ENCODE results near the gene KRT8. TPM values are rescaled to one million over a fixed set of nuclear protein-coding genes. Genes with fewer than 3 reads are reported as not detected.
A peak's percentile ranks its signal among the peaks of the same experiment; 100 is the strongest.

The KRT8 gene
- total and polyA plus RNA-seq, 2 of the 13 experiments (the other 11 are each of a cell fraction or from before 2014, with no cell fraction given), result 498 to 718 TPM

DNA sequence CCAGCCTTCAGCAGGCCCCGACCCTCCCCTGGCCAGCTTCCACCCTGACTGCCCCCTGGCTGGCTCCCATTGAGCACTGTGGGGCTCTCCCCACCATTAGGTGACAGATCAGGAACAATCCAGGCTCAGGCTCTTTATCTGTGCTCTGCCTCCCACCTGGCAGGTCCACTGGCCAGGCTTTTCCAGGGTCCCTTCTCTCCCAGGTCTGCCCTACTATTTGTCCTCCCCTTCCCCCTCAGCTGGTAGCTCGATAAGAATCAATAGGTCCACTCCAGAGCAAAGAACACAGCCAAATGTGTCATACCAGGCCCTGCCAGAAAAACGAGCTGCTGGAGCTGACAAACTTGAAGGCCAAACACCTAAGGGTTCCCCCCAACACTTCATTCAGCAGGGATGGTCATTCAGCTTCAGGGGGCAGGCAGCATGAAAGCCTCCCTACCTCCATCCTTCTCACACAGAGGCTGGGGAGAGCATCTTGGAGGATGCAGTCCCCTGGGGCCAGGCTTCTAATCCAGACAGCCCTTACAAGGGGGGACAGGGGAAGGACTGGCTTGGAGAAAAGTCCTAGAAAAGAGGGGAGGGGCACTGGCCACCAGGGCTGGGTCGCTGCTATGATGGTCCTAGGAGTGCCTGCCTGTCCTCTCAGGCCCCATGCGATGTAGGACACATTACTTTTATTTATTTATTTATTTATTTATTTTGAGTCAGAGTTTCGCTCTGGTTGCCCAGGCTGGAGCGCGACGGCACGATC, 42.1 kb upstream of the KRT8 start (continued):
- peak; percentile 51 for TF ChIP-seq GATAD2A (CRISPR knock-in tag; IDR thresholded peaks at IDR 0.05)
- peak; percentile 31; the same call in 1 of the 2 replicates for TF ChIP-seq POLR2AphosphoS5 (IDR thresholded peaks at IDR 0.05; ENCODE audit: low read depth, low read length)

DNA sequence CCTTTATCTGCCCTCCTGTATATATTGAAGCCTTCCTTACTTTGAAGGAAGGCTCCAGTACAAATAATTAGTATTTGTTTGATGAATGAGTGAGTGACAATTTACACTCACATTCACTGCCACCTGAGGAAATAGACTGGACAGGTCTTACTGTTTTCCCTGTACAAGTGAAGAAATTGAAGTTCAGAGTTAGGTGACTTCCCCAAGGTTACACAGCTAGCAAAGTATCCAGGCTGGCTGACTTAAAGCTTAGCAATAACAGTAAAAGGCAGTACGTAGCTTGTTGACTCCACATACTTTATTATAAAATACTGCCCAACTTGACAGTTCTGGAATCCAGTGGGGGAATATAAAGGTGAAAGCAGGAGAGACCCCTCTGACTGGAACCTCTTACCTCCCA, 41.5 kb upstream of the KRT8 start:
- Histone ChIP-seq H3K9ac (ENCODE audit: insufficient read depth, low read depth, low read length) (peak overlapping the region; percentile 72), H3K36me3 (replicated peaks in 1 of 2; ENCODE audit: control insufficient read depth in 1 of 2, insufficient read depth in 2 of 2, low read length in 2 of 2) (peaks cover 7 to 14% of the 10 kb centered on the region in 2 experiments), H3K4me1 (ENCODE audit: insufficient read depth, low read length) (peaks cover 81% of the 10 kb centered on the region), H2AFZ (ENCODE audit: low read length) (no peak overlapping the region), H3K27ac (ENCODE audit: extremely low read length, insufficient read depth, low read length) (peak overlapping the region; percentile 100), H3K9me3 (ENCODE audit: low read length) (no peaks in the 10 kb centered on the region), H4K20me1 (ENCODE audit: insufficient read depth, low read length) (peaks cover 20% of the 10 kb centered on the region), H3K27me3 (ENCODE audit: control insufficient read depth in 1 of 2, insufficient read depth in 2 of 2, low read length in 2 of 2) (peaks cover 0 to 2% of the 10 kb centered on the region in 2 experiments; a peak in 1 of 5 replicates), H3K4me3 (replicated peaks in 1 of 3; ENCODE audit: insufficient read depth in 1 of 3, low read depth in 2 of 3, low read length in 3 of 3) (peak overlapping the region; percentile 39 to 60 (median 44)), H3K79me2 (ENCODE audit: insufficient read depth, low read length) (peaks cover 30% of the 10 kb centered on the region), H3K4me2 (ENCODE audit: low read depth, low read length) (peak overlapping the region; percentile 88)
- 0% methylated on average over 1 of the region's 1 CpG for WGBS (ENCODE audit: low lambda C conversion rate)
- intact Hi-C loops (cut with micrococcal nuclease; ENCODE audit: unreplicated experiment), result no loop called here
- ChIA-PET CTCF (ENCODE audit: low intra/inter-chr PET ratio, low total read pairs) (no interaction called here), POLR2A (interaction anchor here (0.6 to 9.8 kb wide), 19 partner anchors 10 to 879 kb away, joined by 3 to 437 read pairs (median 5); partner anchors contain the start of genes EIF4B and KRT8)
- TF ChIP-seq NAIF1 (CRISPR knock-in tag; IDR thresholded peaks at IDR 0.05; ENCODE audit: borderline replicate concordance), result 0 out of 2 replicates have a peak, but pooled peaks have one; percentile 22
- TF ChIP-seq, protein P1, sequence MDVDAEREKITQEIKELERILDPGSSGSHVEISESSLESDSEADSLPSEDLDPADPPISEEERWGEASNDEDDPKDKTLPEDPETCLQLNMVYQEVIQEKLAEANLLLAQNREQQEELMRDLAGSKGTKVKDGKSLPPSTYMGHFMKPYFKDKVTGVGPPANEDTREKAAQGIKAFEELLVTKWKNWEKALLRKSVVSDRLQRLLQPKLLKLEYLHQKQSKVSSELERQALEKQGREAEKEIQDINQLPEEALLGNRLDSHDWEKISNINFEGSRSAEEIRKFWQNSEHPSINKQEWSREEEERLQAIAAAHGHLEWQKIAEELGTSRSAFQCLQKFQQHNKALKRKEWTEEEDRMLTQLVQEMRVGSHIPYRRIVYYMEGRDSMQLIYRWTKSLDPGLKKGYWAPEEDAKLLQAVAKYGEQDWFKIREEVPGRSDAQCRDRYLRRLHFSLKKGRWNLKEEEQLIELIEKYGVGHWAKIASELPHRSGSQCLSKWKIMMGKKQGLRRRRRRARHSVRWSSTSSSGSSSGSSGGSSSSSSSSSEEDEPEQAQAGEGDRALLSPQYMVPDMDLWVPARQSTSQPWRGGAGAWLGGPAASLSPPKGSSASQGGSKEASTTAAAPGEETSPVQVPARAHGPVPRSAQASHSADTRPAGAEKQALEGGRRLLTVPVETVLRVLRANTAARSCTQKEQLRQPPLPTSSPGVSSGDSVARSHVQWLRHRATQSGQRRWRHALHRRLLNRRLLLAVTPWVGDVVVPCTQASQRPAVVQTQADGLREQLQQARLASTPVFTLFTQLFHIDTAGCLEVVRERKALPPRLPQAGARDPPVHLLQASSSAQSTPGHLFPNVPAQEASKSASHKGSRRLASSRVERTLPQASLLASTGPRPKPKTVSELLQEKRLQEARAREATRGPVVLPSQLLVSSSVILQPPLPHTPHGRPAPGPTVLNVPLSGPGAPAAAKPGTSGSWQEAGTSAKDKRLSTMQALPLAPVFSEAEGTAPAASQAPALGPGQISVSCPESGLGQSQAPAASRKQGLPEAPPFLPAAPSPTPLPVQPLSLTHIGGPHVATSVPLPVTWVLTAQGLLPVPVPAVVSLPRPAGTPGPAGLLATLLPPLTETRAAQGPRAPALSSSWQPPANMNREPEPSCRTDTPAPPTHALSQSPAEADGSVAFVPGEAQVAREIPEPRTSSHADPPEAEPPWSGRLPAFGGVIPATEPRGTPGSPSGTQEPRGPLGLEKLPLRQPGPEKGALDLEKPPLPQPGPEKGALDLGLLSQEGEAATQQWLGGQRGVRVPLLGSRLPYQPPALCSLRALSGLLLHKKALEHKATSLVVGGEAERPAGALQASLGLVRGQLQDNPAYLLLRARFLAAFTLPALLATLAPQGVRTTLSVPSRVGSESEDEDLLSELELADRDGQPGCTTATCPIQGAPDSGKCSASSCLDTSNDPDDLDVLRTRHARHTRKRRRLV (CRISPR knock-in tag; IDR thresholded peaks at IDR 0.05), result no peak
- TF ChIP-seq, protein P2, sequence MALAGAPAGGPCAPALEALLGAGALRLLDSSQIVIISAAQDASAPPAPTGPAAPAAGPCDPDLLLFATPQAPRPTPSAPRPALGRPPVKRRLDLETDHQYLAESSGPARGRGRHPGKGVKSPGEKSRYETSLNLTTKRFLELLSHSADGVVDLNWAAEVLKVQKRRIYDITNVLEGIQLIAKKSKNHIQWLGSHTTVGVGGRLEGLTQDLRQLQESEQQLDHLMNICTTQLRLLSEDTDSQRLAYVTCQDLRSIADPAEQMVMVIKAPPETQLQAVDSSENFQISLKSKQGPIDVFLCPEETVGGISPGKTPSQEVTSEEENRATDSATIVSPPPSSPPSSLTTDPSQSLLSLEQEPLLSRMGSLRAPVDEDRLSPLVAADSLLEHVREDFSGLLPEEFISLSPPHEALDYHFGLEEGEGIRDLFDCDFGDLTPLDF (CRISPR knock-in tag; IDR thresholded peaks at IDR 0.05), result no peak
- TF ChIP-seq THAP11 (CRISPR knock-in tag; IDR thresholded peaks at IDR 0.05), result peak; percentile 5; the same call in 1 of the 2 replicates
- in situ Hi-C loops (cut with HindIII; ENCODE audit: extremely low pct_ligation_motif_present, low pct_unique_long_range_greater_than_20kb), result no loop called here
- DNase-seq (ENCODE audit: low spot score) (no peak), FAIRE-seq (peak; percentile 15), ATAC-seq (no peak)
- no TSS peak for BruUV-seq (replicated peaks)
